Measurements from ENCODE around the gene GALNT17. TPM values are rescaled to one million over a fixed set of nuclear protein-coding genes. Genes with fewer than 3 reads are reported as not detected.

The GALNT17 gene
- total RNA-seq, 1 donor from 2014 or later: not detected

- no peak for DNase-seq (ENCODE audit: low read depth in 2 of 2)
These were observed 149.3 kb downstream of the GALNT17 start for GRCh38 chr7:71281261-71281660.

- no peak for DNase-seq (ENCODE audit: low read depth in 2 of 2)
These were observed 151.9 kb downstream of the GALNT17 start for GRCh38 chr7:71283802-71284201.

- no peak for DNase-seq (ENCODE audit: low read depth in 2 of 2)
These were observed 153.7 kb downstream of the GALNT17 start for GRCh38 chr7:71285571-71286145.

- DNase-seq (ENCODE audit: low read depth in 2 of 2): no peak
These were observed 154.4 kb downstream of the GALNT17 start for GRCh38 chr7:71286336-71286735.

DNA sequence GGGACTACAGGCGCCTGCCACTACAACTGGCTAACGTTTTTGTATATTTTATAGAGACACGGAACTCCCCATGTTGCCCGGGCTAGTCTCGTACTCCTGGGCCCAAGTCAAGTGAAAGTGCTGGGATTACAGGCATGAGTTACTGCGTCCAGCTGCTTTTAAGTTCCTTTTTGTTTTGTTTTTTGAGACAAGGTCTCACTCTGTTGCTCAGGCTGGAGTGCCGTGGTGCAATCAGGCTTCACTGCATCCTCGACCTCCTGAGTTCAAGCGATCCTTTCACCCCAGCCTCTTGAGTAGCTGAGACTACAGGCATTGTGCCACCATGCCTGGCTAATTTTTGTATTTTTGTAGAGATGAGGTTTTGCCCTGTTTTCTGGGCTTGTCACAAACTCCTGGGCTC is 155.0 kb downstream of the GALNT17 start:
- no peak for DNase-seq (ENCODE audit: low read depth in 2 of 2)

DNA sequence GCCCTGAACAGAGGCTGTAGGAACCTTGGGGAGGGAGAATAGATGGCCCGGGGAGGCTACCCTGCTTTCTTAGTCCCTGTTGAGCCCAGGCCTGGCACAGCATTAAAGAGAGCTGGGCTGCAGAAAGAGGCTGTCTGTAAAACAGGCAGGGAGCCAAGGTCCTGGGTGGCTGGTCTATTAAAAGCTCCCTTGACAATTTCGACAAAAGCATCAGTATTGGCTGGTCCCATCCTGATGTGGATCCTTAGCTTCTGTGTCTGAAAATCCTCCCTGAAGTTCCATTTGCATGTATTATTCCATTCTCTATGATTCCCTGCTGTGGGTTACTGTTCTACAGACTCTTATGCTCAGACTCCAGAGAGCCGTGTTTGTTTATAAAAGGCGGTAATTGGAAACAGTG is 158.5 kb downstream of the GALNT17 start:
- no peak for DNase-seq (ENCODE audit: low read depth in 2 of 2)

GRCh38 chr7:71298378-71298777 is 166.4 kb downstream of the GALNT17 start:
- no peak for DNase-seq (ENCODE audit: low read depth in 2 of 2)

- no peak for DNase-seq (ENCODE audit: low read depth in 2 of 2)
These were observed 168.1 kb downstream of the GALNT17 start for GRCh38 chr7:71300086-71300485.

DNA sequence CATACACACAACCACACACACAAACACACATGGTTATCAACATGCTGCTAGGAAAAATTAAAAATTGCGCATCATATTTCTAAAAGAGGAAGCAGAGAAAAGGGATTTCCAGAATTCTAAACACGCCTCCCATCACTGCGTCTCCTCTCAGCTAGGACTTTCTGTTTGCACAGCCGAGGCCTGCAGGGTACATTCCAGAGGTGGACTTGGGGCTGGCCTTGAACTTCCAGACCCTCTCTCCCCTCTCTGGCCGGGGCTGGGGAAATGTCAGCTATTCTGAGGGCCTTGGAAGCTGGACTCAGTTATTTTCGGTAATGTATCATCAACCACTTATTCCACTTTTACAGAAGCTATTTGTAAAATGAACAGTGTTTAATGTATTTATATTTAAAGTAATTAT is 168.7 kb downstream of the GALNT17 start:
- DNase-seq (ENCODE audit: low read depth in 2 of 2): no peak

DNA sequence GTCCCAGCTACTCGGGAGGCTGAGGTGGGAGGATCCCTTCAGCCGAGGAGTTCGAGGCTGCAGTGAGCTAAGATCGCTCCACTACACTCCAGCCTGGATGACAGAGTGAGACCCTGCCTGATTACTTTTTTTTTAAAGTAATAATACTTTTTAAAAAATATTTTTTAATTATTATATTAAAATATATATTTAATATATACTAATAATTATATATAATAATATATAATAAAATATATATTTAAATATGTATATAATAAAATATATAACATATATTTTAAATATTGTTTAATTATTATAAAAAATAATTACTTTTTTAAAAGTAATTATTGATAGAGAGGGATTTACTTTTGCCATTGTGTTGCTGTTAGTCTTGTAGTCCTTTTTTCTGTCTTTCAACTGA is 169.2 kb downstream of the GALNT17 start:
- no peak for DNase-seq (ENCODE audit: low read depth in 2 of 2)

DNA sequence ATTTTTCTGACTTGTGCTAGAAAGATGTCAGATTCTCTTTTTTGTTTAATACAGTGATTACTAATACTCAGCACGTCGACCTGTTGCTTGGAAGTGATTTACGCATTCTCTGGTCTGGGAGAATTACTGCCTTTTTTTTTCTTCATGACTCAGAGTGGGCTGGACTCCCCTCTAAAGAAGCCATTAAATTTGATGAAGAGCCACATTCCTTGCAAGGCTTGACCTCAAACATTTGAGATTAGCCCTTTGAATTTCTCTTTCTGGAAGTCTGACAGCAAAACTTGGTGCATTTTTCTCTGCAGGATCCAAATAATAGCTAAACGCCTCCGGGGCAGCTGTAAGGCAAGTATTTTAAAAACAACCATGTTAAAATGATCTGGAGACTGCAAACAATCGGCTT is 171.6 kb downstream of the GALNT17 start:
- DNase-seq (ENCODE audit: low read depth in 2 of 2): no peak

- no peak for DNase-seq (ENCODE audit: low read depth in 2 of 2)
These were observed 176.2 kb downstream of the GALNT17 start for GRCh38 chr7:71308096-71308495.

- no peak for DNase-seq (ENCODE audit: low read depth in 2 of 2)
These were observed 179.6 kb downstream of the GALNT17 start for GRCh38 chr7:71311576-71311975.

DNA sequence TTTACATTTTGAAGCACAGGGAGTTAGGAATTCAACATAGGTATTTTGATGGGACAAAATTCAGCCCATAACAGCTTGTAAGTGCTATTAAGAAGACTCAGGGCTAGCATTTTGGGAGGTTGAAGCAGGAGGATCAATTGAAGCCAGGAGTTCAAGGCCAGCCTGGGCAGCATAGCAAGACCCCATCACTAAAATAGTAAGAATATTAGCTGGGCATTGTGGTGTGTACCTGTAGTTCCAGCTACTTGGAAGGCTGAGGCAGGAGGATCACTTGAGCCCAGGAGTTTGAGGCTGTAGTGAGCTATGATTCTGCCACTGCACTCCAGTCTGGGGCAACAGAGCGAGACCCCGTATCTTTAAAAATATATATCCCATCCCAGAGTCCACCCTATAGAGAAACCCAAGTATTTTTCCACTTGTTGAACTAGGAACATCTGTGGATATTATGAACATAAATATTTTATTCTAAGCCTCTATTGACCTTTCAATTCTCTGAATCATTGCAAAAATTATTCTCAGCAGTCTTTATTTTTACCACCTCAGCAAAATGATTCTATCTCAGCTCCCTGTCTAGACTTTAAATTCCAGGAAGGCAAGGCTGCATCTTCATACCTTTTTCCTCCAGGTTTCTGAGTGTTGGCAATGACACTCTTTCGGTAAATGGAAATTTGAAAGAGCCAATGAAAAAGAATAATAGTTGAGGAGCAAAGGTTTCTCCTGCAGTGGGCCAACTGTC is 181.0 kb downstream of the GALNT17 start:
- no peak for DNase-seq (ENCODE audit: low read depth in 2 of 2)

- no peak for DNase-seq (ENCODE audit: low read depth in 2 of 2)
These were observed 181.6 kb downstream of the GALNT17 start for GRCh38 chr7:71313553-71313952.

GRCh38 chr7:71320916-71321315 is 189.0 kb downstream of the GALNT17 start:
- no peak for DNase-seq (ENCODE audit: low read depth in 2 of 2)

DNA sequence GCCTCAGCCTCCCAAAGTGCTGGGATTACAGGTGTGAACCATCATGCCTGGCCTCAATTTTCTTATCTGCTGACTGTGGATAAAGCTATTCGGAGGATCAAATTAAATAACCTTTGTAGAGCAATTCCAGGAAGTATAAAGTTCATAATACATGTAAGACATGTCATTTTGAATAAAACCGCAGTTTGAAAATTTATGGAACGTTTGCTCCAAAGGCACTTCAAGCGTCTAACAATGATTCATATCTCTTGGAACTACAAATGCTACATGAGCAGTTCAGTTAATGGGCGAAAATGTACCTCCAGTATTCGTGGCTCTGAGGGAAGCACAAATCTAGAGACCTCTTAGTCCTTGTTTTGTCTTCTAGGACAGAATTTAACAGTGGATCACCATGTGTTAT is 190.3 kb downstream of the GALNT17 start:
- DNase-seq (ENCODE audit: low read depth in 2 of 2): no peak

DNA sequence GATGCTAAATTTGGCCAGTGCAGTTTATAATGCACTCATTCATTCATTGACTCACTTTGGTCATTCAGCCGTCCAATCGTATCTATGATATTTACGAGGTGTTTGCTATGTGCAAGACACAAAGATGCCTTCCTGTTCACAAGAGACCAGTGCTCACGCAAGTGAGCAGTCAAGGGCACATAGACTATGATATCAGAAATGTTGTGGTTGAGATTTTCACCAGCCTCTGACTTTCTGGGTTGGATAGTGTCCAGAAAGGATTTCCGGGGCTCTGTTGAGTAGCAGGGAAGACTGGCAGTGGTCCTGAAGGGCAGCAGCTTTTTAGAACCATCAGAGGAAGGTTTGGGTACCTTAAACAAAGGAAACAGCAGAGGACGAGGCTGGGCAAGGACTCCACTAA is 191.8 kb downstream of the GALNT17 start:
- no peak for DNase-seq (ENCODE audit: low read depth in 2 of 2)

- DNase-seq (ENCODE audit: low read depth in 2 of 2): no peak
These were observed 193.2 kb downstream of the GALNT17 start for GRCh38 chr7:71325151-71325550.

DNA sequence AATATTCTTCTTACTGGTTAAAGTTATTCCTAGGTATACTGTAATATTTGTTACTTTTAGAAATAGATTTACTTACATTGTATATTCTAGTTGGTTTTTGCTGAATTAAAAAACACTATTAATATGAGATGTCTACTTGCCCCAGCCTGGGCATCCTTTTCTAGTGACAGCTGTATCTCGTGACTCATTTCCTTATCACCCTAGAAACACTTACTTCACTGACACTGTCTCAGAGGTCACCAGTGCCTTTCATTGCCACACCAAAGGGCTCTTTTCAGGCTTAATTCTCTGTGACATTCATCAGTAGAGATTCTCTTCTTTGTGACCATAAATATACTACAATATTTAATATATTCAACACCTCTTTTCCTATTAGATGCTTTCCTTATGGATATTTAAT is 194.7 kb downstream of the GALNT17 start:
- DNase-seq (ENCODE audit: low read depth in 2 of 2): no peak

- DNase-seq (ENCODE audit: low read depth in 2 of 2): no peak
These were observed 196.0 kb downstream of the GALNT17 start for GRCh38 chr7:71327946-71328345.

DNA sequence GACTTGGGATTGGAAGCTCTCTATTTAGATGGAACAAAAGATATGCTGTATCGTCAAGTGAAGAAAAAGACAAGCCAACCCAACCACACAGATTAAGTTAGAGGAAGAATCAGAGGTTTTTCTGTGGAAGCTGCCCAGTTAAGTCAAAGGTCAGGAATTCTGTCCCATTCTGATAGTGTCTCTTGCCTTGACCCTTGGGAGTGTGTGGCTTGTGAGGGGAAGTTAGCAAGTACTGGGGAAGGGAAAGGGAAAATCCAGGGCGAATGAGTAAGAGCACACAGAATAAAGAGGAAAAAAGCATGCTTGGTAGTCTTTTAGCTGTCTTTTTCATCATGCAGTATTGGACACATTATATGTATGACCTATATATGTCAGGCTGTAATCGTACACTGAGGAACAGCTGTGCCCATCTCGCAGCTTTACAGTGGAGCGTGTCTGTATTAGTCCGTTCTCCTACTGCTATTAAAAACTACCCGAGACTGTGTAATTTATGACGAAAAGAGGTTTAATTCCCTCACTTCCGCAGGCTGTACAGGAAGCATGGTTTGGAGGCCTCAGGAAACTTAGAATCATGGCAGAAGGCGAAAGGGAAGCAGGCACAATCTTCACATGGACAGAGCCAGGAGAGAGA is 197.2 kb downstream of the GALNT17 start:
- no peak for DNase-seq (ENCODE audit: low read depth in 2 of 2)

GRCh38 chr7:71332207-71332606 is 200.3 kb downstream of the GALNT17 start:
- DNase-seq (ENCODE audit: low read depth in 2 of 2): no peak

Data from dermis microvascular lymphatic vessel endothelial cell (primary cell).